ENCODE measurements around the gene ZSCAN21. TPM values are rescaled to one million over a fixed set of nuclear protein-coding genes. Genes with fewer than 3 reads are reported as not detected.

Gene ZSCAN21
- total RNA-seq, 2 donors from 2014 or later, result 6.7 to 7.1 TPM

DNA sequence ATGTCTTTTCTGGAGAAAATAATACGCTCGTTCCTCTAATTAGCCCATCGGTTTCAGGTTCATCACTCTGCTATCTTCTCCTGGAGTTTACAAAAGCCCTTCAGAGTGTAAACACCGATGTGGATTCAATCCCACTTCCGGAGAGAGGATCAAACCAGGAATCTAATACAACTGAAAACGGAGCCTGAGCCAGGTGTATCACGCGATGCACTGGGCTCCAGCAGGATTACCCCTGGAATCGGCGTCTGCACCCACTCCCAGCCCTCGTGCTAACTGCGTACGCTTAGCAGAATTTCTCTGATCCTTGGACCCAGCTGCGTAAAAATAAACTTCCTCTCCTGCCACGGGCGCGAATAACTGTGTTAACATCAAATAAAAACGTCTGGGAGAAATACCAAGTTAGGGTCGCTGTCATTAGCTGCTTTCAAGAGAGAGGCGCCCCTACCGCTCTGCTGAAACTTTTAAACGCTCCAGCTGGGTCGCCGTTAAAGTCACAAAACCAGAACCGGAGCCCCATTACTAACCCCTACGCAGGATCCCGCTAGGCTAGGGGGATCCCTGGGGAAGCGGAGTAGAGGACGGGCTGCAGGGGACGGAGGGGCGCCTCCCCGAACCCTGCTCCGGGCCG is 31.4 kb downstream of the ZSCAN21 start:
- H3K27me3 ChIP-seq, result no peaks in the 10 kb centered on the region
- peaks cover 0 to 30% of the 10 kb centered on the region in 2 donors for H3K4me1 ChIP-seq
- peaks cover 30% of the 10 kb centered on the region for H3K36me3 ChIP-seq
- peak overlapping the region; percentile 81 to 100 for H3K4me3 ChIP-seq
- TF ChIP-seq, protein P1, sequence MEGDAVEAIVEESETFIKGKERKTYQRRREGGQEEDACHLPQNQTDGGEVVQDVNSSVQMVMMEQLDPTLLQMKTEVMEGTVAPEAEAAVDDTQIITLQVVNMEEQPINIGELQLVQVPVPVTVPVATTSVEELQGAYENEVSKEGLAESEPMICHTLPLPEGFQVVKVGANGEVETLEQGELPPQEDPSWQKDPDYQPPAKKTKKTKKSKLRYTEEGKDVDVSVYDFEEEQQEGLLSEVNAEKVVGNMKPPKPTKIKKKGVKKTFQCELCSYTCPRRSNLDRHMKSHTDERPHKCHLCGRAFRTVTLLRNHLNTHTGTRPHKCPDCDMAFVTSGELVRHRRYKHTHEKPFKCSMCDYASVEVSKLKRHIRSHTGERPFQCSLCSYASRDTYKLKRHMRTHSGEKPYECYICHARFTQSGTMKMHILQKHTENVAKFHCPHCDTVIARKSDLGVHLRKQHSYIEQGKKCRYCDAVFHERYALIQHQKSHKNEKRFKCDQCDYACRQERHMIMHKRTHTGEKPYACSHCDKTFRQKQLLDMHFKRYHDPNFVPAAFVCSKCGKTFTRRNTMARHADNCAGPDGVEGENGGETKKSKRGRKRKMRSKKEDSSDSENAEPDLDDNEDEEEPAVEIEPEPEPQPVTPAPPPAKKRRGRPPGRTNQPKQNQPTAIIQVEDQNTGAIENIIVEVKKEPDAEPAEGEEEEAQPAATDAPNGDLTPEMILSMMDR (IDR thresholded peaks at IDR 0.05), result no peak
- no peaks in the 10 kb centered on the region for H3K9me3 ChIP-seq
- H3K27ac ChIP-seq, result peak overlapping the region; percentile 81 to 82
- no peak for DNase-seq (ENCODE audit: low spot score)

DNA sequence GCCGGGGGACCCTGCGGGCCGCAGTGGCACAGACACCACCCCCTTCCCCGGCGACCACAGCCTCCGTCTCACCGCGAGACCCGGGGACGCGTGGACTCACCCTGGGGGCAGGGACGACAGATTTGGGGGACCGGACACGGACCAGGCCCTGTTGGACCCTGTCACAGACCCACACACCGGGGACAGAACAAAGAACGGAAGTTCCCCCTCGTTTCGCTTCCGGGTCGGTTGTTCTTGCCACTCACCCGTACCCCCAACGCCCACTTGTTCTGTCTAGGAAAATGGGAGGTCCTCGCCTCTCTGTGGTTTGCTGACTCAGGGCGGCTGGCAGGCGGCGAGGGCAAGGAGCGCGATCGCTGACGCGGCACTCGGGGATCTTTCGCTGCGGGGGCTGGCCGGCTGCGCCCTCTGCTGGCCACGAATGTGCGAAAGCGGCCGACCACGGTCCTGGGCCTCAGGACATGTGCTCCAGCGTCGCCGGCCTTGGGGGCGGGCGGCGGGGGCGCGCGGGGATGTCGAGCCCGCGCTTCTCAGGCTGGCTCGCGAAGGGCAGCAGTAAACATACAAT is 32.0 kb downstream of the ZSCAN21 start, which contains the start of gene ZNF3:
TSS of gene ZNF3 (minus strand) at position 189 of the 568 bp plus-strand sequence. CDS start 4,366 bp downstream, outside the sequence.
- TF ChIP-seq, protein P1 (IDR thresholded peaks at IDR 0.05), result peak; percentile 89 to 97
- Histone ChIP-seq H3K36me3 (peaks cover 24% of the 10 kb centered on the region), H3K4me3 (peak within 1 kb of the TSS; percentile 81 to 100), H3K4me1 (peaks cover 0 to 30% of the 10 kb centered on the region in 2 donors), H3K27me3 (no peaks in the 10 kb centered on the region), H3K9me3 (no peaks in the 10 kb centered on the region), H3K27ac (peak within 1 kb of the TSS; percentile 81 to 82)
- peak; percentile 99 for DNase-seq (ENCODE audit: low spot score)

DNA sequence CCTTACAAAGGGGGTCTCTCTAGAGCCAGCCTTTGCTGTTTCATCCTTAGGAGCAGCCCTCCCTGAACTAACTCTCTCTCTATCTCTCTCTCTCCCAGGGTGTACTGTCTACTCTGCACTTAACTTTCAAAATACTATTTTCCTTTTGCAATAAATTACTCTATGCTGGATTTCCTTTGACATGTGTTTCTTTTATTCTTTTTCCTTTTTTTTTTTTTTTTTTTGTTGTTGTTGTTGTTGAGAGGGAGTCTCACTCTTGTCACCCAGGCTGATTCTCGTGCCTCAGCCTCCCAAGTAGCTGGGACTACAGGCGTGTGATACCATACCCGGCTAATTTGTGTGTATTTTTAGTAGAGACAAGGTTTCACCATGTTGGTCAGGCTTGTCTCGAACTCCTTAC is 33.4 kb downstream of the ZSCAN21 start:
- Histone ChIP-seq H3K4me3 (no peak overlapping the region), H3K27ac (peak overlapping the region; percentile 81 to 82), H3K4me1 (peaks cover 0 to 31% of the 10 kb centered on the region in 2 donors), H3K9me3 (no peaks in the 10 kb centered on the region), H3K36me3 (peaks cover 14% of the 10 kb centered on the region), H3K27me3 (no peaks in the 10 kb centered on the region)
- no peak for DNase-seq (ENCODE audit: low spot score)
- TF ChIP-seq, protein P1 (IDR thresholded peaks at IDR 0.05), result no peak

DNA sequence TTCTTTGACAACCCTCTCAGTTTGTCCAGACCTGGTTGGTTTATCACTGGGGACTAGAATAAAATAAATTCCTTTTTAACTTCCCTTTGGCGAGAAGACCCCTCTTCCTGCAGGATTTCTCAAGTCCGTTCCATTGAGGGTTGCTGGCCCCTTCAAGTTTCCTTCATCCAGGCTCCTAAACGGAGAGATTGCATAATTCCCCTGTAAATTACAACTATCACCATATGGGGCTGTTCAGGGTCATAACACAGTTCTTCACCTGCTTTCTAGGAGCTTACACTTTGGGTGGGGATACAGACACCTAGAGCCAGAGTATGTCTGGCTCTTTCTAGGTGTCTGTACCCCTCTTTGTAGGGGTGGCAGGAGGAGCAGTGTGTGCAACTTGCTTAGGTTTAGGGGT is 35.9 kb downstream of the ZSCAN21 start:
- Histone ChIP-seq H3K27me3 (no peaks in the 10 kb centered on the region), H3K9me3 (no peaks in the 10 kb centered on the region), H3K4me3 (no peak overlapping the region), H3K27ac (no peak overlapping the region), H3K36me3 (peaks cover 4% of the 10 kb centered on the region), H3K4me1 (peaks cover 0 to 32% of the 10 kb centered on the region in 2 donors)
- no peak for DNase-seq (ENCODE audit: low spot score)
- TF ChIP-seq, protein P1 (IDR thresholded peaks at IDR 0.05), result no peak

DNA sequence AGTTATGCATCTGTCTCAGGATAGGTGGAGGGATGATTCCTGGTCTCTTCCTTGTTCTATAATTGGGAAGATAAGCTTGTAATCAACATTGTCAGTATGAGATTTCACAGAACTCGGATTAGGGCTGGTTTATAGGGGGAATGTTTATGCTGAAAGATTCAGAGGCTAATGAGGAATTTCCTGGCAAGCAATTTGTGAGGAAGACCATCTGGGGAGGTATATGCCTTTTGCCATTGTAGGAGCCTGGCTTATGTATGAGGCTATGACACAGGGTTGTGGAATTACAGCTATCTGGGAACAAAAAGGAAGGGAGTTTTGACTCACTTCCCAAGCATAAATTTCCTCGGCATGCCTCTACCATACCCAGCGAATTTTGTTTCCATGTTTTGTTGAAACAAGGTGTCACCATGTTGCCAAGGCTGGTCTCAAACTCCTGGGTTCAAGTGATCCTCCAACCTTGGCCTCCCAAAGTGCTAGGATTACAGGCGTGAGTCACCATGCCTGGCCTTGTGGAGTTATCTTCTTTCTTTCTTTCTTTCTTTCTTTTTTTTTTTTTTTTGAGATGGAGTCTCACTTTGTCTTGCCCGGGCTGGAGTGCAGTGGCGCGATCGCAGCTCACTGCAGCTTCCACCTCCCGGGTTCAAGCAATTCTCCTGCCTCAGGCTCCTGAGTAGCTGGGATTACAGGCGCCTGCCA is 37.6 kb downstream of the ZSCAN21 start:
- Histone ChIP-seq H3K9me3 (no peaks in the 10 kb centered on the region), H3K4me3 (no peak overlapping the region), H3K27ac (no peak overlapping the region), H3K36me3 (peaks cover 20% of the 10 kb centered on the region), H3K4me1 (peaks cover 0 to 23% of the 10 kb centered on the region in 2 donors), H3K27me3 (no peaks in the 10 kb centered on the region)
- TF ChIP-seq, protein P1 (IDR thresholded peaks at IDR 0.05), result no peak
- DNase-seq (ENCODE audit: low spot score), result no peak

All from right atrium auricular region (tissue), 2 donors.